ENCODE results near the gene CCDC82. TPM values are rescaled to one million over a fixed set of nuclear protein-coding genes. Genes with fewer than 3 reads are reported as not detected.
"Not testable (repeated sequence)": the region's sequence is repeated elsewhere in the genome, so short reads cannot be mapped to it uniquely, and the experiment has no call there.

CCDC82 gene
- 28.4 TPM for total RNA-seq
- long read RNA-seq, transcript CCDC82-218 (10 exons, 2,754 nt), result major isoform, 34 of 54 reads
- long read RNA-seq, transcript CCDC82-201 (9 exons, 2,941 nt), result minor isoform, 5 of 54 reads
- long read RNA-seq, partial matches to known transcripts, result 4 of 54 reads
- long read RNA-seq, other reads (novel, unspliced or antisense), result 7 of 54 reads

DNA sequence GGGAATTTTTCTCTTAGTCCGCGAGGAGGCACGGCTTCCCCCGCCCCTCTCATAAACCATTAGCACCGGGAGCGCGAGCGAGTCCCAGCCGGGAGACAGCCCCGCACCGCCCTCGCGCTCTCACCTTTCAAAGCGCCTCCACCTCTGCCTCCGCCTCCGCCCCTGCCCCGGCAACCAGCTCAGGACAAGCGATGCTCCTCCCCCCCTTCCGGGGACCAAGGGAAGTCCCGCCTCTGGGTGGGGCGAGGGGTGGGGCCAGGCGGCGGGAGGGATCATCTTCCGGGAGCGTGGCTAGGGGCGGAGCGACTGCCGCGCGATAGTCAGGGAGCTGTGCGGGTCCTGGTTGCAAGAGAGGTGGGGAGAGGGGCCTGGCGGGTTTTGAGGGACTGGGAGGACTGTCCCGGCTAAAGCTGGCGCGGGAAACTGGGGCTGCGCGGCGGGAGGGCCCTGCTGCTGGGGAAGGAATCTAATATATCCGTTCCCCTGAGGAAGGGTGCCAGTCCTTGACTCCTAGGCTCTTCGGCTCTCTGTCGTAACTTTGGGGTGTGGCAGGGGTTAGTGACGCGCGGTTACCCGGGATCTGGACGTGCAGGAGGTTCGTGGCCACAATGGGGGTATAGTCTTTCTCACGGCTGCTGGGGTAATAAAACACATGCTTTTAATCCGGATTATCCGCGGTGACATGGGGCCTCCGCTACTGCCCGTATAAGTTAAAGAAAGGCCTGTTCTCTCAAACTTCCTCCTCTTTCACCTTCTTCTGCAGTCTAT is at the start of gene CCDC82, which contains the start of gene JRKL:
Gene CCDC82 (minus strand): TSS at position 193 of the 768 bp plus-strand sequence. CDS start 5,165 bp downstream, outside the sequence.
Gene JRKL (plus strand): TSS at position 294 of the 768 bp plus-strand sequence. CDS start 637 bp downstream, outside the sequence.
- Histone ChIP-seq H3K4me1 (peaks cover 17% of the 10 kb centered on the region), H3K9me3 (no peaks in the 10 kb centered on the region), H3K27me3 (no peaks in the 10 kb centered on the region), H3K36me3 (no peaks in the 10 kb centered on the region), H3K4me3 (peak within 1 kb of the TSS; percentile 90), H3K27ac (peak within 1 kb of the TSS; percentile 91)
- TF ChIP-seq, protein P1, sequence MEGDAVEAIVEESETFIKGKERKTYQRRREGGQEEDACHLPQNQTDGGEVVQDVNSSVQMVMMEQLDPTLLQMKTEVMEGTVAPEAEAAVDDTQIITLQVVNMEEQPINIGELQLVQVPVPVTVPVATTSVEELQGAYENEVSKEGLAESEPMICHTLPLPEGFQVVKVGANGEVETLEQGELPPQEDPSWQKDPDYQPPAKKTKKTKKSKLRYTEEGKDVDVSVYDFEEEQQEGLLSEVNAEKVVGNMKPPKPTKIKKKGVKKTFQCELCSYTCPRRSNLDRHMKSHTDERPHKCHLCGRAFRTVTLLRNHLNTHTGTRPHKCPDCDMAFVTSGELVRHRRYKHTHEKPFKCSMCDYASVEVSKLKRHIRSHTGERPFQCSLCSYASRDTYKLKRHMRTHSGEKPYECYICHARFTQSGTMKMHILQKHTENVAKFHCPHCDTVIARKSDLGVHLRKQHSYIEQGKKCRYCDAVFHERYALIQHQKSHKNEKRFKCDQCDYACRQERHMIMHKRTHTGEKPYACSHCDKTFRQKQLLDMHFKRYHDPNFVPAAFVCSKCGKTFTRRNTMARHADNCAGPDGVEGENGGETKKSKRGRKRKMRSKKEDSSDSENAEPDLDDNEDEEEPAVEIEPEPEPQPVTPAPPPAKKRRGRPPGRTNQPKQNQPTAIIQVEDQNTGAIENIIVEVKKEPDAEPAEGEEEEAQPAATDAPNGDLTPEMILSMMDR (IDR thresholded peaks at IDR 0.05), result no peak
- intact Hi-C loops (cut with DNase I), result no loop called here
- ATAC-seq (peak; percentile 100), DNase-seq (peak; percentile 98)

DNA sequence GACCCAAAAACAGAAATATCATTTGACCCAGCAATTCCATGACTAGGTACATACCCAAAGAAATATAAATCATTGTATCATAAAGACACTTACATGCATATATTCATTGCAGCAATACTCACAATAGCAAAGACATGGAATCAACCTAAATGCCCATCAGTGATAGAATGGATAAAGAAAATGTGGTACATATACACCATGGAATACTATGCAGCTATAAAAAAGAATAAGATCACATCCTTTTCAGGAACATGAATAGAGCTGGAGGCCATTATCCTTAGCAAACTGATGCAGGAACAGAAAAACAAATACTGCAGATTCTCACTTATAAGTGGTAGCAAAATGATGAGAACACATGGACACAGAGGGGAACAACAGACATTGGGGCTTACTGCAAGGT is 42.9 kb upstream of the CCDC82 start:
- H3K4me3 ChIP-seq; H3K27me3 ChIP-seq; H3K36me3 ChIP-seq; H3K9me3 ChIP-seq; intact Hi-C loops (cut with DNase I); H3K27ac ChIP-seq; ATAC-seq; H3K4me1 ChIP-seq; DNase-seq: not testable (repeated sequence)

DNA sequence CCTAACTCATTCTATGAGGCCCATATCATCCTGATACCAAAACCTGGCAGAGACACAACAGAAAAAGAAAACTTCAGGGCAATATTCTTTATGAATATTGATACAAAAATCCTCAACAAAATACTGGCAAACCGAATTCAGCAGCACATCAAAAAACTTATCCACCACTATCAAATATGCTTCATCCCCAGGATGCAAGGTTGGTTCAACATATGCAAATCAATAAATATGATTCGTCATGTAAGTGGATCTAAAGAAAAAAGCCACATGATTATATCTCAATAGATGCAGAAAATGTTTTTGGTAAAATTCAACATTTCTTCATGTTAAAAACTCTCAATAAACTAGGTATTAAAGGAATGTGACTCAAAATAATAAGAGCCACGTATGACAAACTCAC is 41.0 kb upstream of the CCDC82 start:
- intact Hi-C loops (cut with DNase I), result no loop called here
- Histone ChIP-seq H3K9me3 (no peaks in the 10 kb centered on the region), H3K27me3 (no peaks in the 10 kb centered on the region), H3K4me3 (no peak overlapping the region), H3K4me1 (no peaks in the 10 kb centered on the region), H3K27ac (no peak overlapping the region), H3K36me3 (no peaks in the 10 kb centered on the region)
- TF ChIP-seq, protein P1 (IDR thresholded peaks at IDR 0.05), result no peak
- DNase-seq (no peak), ATAC-seq (no peak)

DNA sequence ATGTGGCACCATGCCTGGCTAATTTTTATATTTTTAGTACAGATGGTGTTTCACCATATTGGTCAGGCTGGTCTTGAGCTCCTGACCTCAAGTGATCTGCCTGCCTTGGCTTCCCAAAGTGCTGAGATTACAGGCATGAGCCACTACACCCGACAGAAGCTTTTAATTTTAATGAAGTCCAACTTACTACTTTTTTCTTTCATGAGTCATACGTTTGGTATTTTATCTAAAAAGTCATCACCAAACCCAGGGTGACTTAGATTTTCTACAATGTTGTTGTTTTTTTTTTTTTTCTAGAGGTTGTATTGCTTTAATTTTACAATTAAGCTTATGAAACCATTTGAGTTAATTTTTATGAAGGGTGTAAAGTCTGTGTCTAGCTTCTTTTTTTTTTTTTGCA is 35.0 kb upstream of the CCDC82 start:
- H3K36me3 ChIP-seq, result no peaks in the 10 kb centered on the region
- H3K4me3 ChIP-seq, result no peak overlapping the region
- intact Hi-C loops (cut with DNase I), result no loop called here
- H3K9me3 ChIP-seq, result no peaks in the 10 kb centered on the region
- H3K27me3 ChIP-seq, result no peaks in the 10 kb centered on the region
- H3K27ac ChIP-seq, result no peak overlapping the region
- TF ChIP-seq, protein P1 (IDR thresholded peaks at IDR 0.05), result no peak
- DNase-seq (no peak), ATAC-seq (no peak)
- H3K4me1 ChIP-seq, result no peaks in the 10 kb centered on the region

DNA sequence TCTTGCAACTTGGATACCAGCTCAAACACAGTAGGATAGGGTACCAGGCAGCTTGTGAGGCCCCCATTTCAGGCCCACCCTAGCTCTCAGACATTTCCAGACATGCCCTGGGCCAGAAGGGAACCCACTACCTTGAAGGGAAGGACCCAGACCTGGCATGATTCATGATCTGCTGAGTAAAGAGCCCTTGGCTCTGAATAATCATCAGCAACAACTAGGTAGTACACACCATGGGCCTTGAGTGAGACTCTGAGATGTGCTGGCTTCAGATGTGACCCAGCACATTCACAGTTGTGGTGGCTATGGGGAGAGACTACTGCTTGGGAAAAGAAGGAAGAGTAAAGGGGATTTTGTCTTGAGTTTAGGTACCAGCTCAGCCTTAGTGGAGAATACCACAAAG is 23.7 kb upstream of the CCDC82 start:
- H3K27me3 ChIP-seq, result no peaks in the 10 kb centered on the region
- no peaks in the 10 kb centered on the region for H3K9me3 ChIP-seq
- TF ChIP-seq, protein P1 (IDR thresholded peaks at IDR 0.05), result no peak
- H3K4me1 ChIP-seq, result no peaks in the 10 kb centered on the region
- DNase-seq, result no peak
- no peak overlapping the region for H3K27ac ChIP-seq
- intact Hi-C loops (cut with DNase I), result no loop called here
- no peak overlapping the region for H3K4me3 ChIP-seq
- no peaks in the 10 kb centered on the region for H3K36me3 ChIP-seq
- ATAC-seq, result no peak

DNA sequence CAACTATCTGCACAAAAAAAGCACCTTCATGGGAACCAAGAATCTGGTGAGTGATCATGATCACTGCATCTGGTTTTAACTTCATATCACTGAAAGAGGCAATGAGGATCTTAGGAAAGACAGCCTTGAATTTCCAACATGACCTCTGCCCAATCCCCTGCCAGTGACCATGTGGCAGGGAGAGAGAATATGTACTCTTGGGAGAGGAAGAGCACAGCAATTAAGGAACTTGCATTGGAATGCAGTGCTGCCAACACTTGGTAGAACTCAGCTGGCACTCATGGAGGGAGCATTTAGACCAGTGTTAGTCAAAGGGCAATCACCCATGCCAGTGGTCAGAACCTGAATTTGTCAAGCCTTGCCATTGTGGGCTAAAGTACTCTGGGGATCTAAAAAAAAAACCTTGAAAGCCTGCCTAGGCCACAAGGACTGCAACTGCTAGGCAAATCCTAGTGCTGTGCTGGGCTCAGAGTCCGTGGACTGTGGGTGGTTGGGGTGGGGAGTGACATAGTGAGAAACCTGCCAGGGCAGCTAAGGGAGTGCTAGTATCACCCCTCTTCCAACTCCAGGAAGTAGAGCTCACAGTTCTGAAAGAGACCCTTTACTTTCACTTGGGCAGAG is 23.2 kb upstream of the CCDC82 start:
- intact Hi-C loops (cut with DNase I), result no loop called here
- no peaks in the 10 kb centered on the region for H3K4me1 ChIP-seq
- TF ChIP-seq, protein P1 (IDR thresholded peaks at IDR 0.05), result no peak
- ATAC-seq, result no peak
- H3K27me3 ChIP-seq, result no peaks in the 10 kb centered on the region
- no peak overlapping the region for H3K4me3 ChIP-seq
- H3K36me3 ChIP-seq, result no peaks in the 10 kb centered on the region
- no peak overlapping the region for H3K27ac ChIP-seq
- DNase-seq, result no peak
- H3K9me3 ChIP-seq, result no peaks in the 10 kb centered on the region

DNA sequence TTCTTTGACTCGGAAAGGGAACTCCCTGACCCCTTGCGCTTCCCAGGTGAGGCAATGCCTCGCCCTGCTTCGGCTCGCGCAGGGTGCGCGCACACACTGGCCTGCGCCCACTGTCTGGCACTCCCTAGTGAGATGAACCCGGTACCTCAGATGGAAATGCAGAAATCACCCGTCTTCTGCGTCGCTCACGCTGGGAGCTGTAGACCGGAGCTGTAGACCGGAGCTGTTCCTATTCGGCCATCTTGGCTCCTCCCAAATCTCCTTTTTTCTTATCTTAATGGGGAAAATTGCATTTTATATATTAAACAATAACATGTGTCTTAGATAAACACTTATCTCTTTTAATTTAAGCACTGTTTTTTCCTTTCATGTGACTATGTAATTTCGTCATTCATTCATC is 21.7 kb upstream of the CCDC82 start:
- H3K4me3 ChIP-seq, result peak overlapping the region; percentile 25
- ATAC-seq; intact Hi-C loops (cut with DNase I): not testable (repeated sequence)

More for the DNA sequence above, 21.7 kb upstream of the CCDC82 start:
- not testable (repeated sequence) for H3K27me3 ChIP-seq, H3K27ac ChIP-seq, H3K9me3 ChIP-seq, DNase-seq, H3K36me3 ChIP-seq, H3K4me1 ChIP-seq
